IPS-NIHi7 (cell line): ENCODE results near the gene DCLRE1C.
"Not testable (repeated sequence)": the region's sequence is repeated elsewhere in the genome, so short reads cannot be mapped to it uniquely, and the experiment has no call there.

Experiments
- DNase-seq: peaks from one replicate; pipeline ENCODE4 v3.0.0; 2012; ENCODE audit warnings: mixed read lengths; ENCODE audit errors: extremely low spot score

DCLRE1C gene

GRCh38 chr10:14880229-14880628, 73.7 kb downstream of the DCLRE1C start:
- DNase-seq, result peak; percentile 25

- no peak for DNase-seq
Observed at GRCh38 chr10:14879928-14880193, 74.0 kb downstream of the DCLRE1C start.

GRCh38 chr10:14879124-14879927, 74.6 kb downstream of the DCLRE1C start:
- DNase-seq, result peak; percentile 17

GRCh38 chr10:14878266-14879123, 75.4 kb downstream of the DCLRE1C start, which contains the start of gene SUV39H2:
SUV39H2 (plus strand) TSS chr10:14878866; CDS start chr10:14878889, 23 bp downstream.
- DNase-seq, result peak; percentile 99

- DNase-seq, result no peak
Observed at GRCh38 chr10:14876764-14877163, 77.1 kb downstream of the DCLRE1C start.

- DNase-seq, result no peak
Observed at GRCh38 chr10:14875941-14876340, 78.0 kb downstream of the DCLRE1C start.

- no peak for DNase-seq
Observed at GRCh38 chr10:14873090-14873760, 80.7 kb downstream of the DCLRE1C start.

GRCh38 chr10:14864871-14865270, 89.0 kb downstream of the DCLRE1C start:
- not testable (repeated sequence) for DNase-seq

GRCh38 chr10:14864466-14864865, 89.4 kb downstream of the DCLRE1C start:
- DNase-seq, result not testable (repeated sequence)

- DNase-seq, result no peak
Observed at GRCh38 chr10:14860791-14861190, 93.1 kb downstream of the DCLRE1C start.

GRCh38 chr10:14859775-14860174, 94.1 kb downstream of the DCLRE1C start:
- no peak for DNase-seq

GRCh38 chr10:14859043-14859442, 94.9 kb downstream of the DCLRE1C start:
- DNase-seq, result no peak

- no peak for DNase-seq
Observed at GRCh38 chr10:14858338-14858960, 95.4 kb downstream of the DCLRE1C start.

GRCh38 chr10:14855453-14855852, 98.4 kb downstream of the DCLRE1C start:
- DNase-seq, result no peak

- DNase-seq, result no peak
Observed at GRCh38 chr10:14852236-14852635, 101.7 kb downstream of the DCLRE1C start.
